Liver (tissue), 9 donors: ENCODE results near the gene CCDC92. TPM values are rescaled to one million over a fixed set of nuclear protein-coding genes. Genes with fewer than 3 reads are reported as not detected.

Experiments
- DNase-seq: peaks from one replicate; pipeline ENCODE4 v3.0.0-alpha.2; 2017; ENCODE audit warnings: low spot score
- H3K27ac ChIP-seq, 2 donors: one replicate each; pipeline ENCODE4 v1.7.0; 2013; ENCODE audit warnings: inconsistent platforms in 2 of 2, low read length in 2 of 2, control low read depth in 1 of 2, low read depth in 1 of 2, mild to moderate bottlenecking in 1 of 2
- H3K27me3 ChIP-seq, 4 donors: one replicate each; pipeline versions ENCODE4 v1.6.1 to v1.7.0; 2013; ENCODE audit warnings: low read length in 3 of 4, inconsistent platforms in 1 of 4, mild to moderate bottlenecking in 1 of 4, moderate library complexity in 1 of 4; ENCODE audit not compliant: control insufficient read depth in 4 of 4, insufficient read depth in 4 of 4
- H3K36me3 ChIP-seq, 4 donors: one replicate each; pipeline versions ENCODE4 v1.6.1 to v1.7.0; 2013; ENCODE audit warnings: low read length in 3 of 4, mild to moderate bottlenecking in 3 of 4, low read depth in 1 of 4, moderate library complexity in 1 of 4; ENCODE audit not compliant: control insufficient read depth in 4 of 4, insufficient read depth in 3 of 4
- H3K4me1 ChIP-seq, 4 donors: one replicate each; pipeline versions ENCODE4 v1.6.1 to v1.7.0; 2013; ENCODE audit warnings: low read length in 3 of 4, mild to moderate bottlenecking in 3 of 4, moderate library complexity in 1 of 4; ENCODE audit not compliant: control insufficient read depth in 4 of 4, insufficient read depth in 4 of 4
- H3K4me3 ChIP-seq, 3 donors: one replicate each; pipeline versions ENCODE4 v1.6.1 to v1.7.0; 2013; ENCODE audit warnings: low read length in 3 of 3, control low read depth in 1 of 3, low read depth in 1 of 3, mild to moderate bottlenecking in 1 of 3
- H3K9ac ChIP-seq, 2 donors: one replicate each; pipeline ENCODE4 v1.7.0; 2013; ENCODE audit warnings: low read length in 2 of 2, mild to moderate bottlenecking in 2 of 2, moderate library complexity in 2 of 2, control low read depth in 1 of 2, low read depth in 1 of 2
- H3K9me3 ChIP-seq, 4 donors: one replicate each; pipeline versions ENCODE4 v1.6.1 to v1.7.0; 2013; ENCODE audit warnings: low read length in 3 of 4; ENCODE audit not compliant: control insufficient read depth in 4 of 4
- CTCF ChIP-seq: fragments of 150-350 bp; IDR thresholded peaks from 2 replicates; pipeline ENCODE4 v1.5.1; 2017; ENCODE audit warnings: improper control_type of control experiment, low read depth, low read length; ENCODE audit not compliant: missing input control
- EGR1 ChIP-seq, 2 donors: IDR thresholded peaks; 2 replicates each; pipeline ENCODE4 v1.6.1; 2016 to 2018; ENCODE audit warnings: antibody characterized with exemption in 2 of 2, low read depth in 2 of 2
- FOXA1 ChIP-seq: IDR thresholded peaks from 2 replicates; pipeline ENCODE4 v1.6.1; 2016; ENCODE audit warnings: antibody characterized with exemption
- FOXA2 ChIP-seq: IDR thresholded peaks from 2 replicates; pipeline ENCODE4 v1.6.1; 2016; ENCODE audit warnings: antibody characterized with exemption
- GABPA ChIP-seq, 2 donors: IDR thresholded peaks in 1 of 2; conservative IDR thresholded peaks in 1 of 2; 2 replicates each; pipeline ENCODE4 v1.6.1; 2016; ENCODE audit warnings: antibody characterized with exemption in 2 of 2, mild to moderate bottlenecking in 1 of 2, moderate library complexity in 1 of 2
- HNF4A ChIP-seq, 2 donors: conservative IDR thresholded peaks; 2 replicates each; pipeline ENCODE4 v1.6.1; 2016; ENCODE audit warnings: antibody characterized with exemption in 2 of 2, mild to moderate bottlenecking in 2 of 2
- HNF4G ChIP-seq: IDR thresholded peaks from 2 replicates; pipeline ENCODE4 v1.6.1; 2016; ENCODE audit warnings: antibody characterized with exemption
- JUND ChIP-seq, 2 donors: IDR thresholded peaks; 2 replicates each; pipeline ENCODE4 v1.6.1; 2016; ENCODE audit warnings: antibody characterized with exemption in 2 of 2
- MAX ChIP-seq: IDR thresholded peaks from 2 replicates; pipeline ENCODE4 v1.6.1; 2016; ENCODE audit warnings: antibody characterized with exemption
- NR2F2 ChIP-seq: IDR thresholded peaks from 2 replicates; pipeline ENCODE4 v1.6.1; 2016; ENCODE audit warnings: antibody characterized with exemption
- RAD21 ChIP-seq, 2 donors: IDR thresholded peaks; 2 replicates each; pipeline ENCODE4 v1.6.1; 2016; ENCODE audit warnings: antibody characterized with exemption in 2 of 2, mild to moderate bottlenecking in 2 of 2
- RXRA ChIP-seq, 2 donors: IDR thresholded peaks; 2 replicates each; pipeline ENCODE4 v1.6.1; 2017 to 2018; ENCODE audit warnings: antibody characterized with exemption in 2 of 2, mild to moderate bottlenecking in 1 of 2
- SP1 ChIP-seq: IDR thresholded peaks from 2 replicates; pipeline ENCODE4 v1.6.1; 2018; ENCODE audit warnings: antibody characterized with exemption, mild to moderate bottlenecking
- TAF1 ChIP-seq: conservative IDR thresholded peaks from 2 replicates; pipeline ENCODE4 v1.6.1; 2016; ENCODE audit warnings: antibody characterized with exemption, mild to moderate bottlenecking
- YY1 ChIP-seq: IDR thresholded peaks from 2 replicates; pipeline ENCODE4 v1.6.1; 2016; ENCODE audit warnings: antibody characterized with exemption, mild to moderate bottlenecking
- WGBS: extraction: QIAGEN DNeasy Blood & Tissue Kit; methylation state at CpG from one replicate; pipeline ENCODE4 v1.1.7; 2013; 5-methylcytosine and 5-hydroxymethylcytosine counted together
- polyA plus RNA-seq, 2 donors: library from polyadenylated mRNA; stranded (reverse) in 1 of 2; unstranded in 1 of 2; fragments of 200-250 nt in 1 of 2; fragments of >200 nt in 1 of 2; fragmentation: Nextera tagmentation in 1 of 2; extraction: Ambion mirVana in 1 of 2; gene quantifications; one replicate each; pipeline versions ENCODE4 v1.2.1 to v1.2.3, GENCODE V29; 2013 to 2015
- total RNA-seq, 2 donors: library from RNA; depleted of rRNA; stranded (reverse); fragments of >200 nt; gene quantifications; one replicate each; pipeline ENCODE4 v1.2.3, GENCODE V29; 2014
- TF ChIP-seq, protein P1 (sequence below): IDR thresholded peaks from 2 replicates; pipeline ENCODE4 v1.6.1; 2016; ENCODE audit warnings: antibody characterized with exemption
- TF ChIP-seq, protein P2 (sequence below): IDR thresholded peaks from 2 replicates; pipeline ENCODE4 v1.6.1; 2016; ENCODE audit warnings: antibody characterized with exemption, mild to moderate bottlenecking
- TF ChIP-seq, protein P3 (sequence below): IDR thresholded peaks from 2 replicates; pipeline ENCODE4 v1.6.1; 2016; ENCODE audit warnings: antibody characterized with exemption
- donor health status: healthy.
- donor health status: healthy.
- donor health status: healthy.
- donor health status: healthy.
- donor health status: healthy.

The CCDC92 gene
- total and polyA plus RNA-seq, 4 donors, result 2.1 to 14.6 (median 9.3) TPM

DNA sequence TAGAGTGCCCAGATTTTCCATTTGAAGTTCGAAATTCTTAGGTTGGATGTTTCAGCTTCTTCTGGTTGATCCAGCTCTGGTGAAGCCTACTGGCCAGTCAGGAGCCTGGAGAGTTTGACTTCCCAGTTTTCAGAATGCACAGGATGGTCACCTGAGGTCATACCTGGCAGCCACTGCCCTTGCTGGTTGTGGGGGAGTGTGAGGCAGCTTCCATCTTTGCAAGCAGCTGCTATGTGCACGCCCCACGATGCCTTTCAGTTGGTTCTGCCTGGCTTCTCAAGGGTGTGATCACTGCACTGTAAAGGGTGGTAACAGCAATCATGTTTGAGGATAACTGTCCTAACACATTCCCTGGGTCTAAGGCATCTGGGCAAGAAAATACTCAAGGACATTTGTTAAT lies 15.4 kb downstream of the CCDC92 start:
- WGBS, result 93% methylated on average over 3 of the region's 3 CpGs
- Histone ChIP-seq H3K9me3 (no peaks in the 10 kb centered on the region), H3K27me3 (no peaks in the 10 kb centered on the region), H3K4me3 (no peak overlapping the region), H3K9ac (no peak overlapping the region), H3K27ac (no peak overlapping the region), H3K4me1 (no peaks in the 10 kb centered on the region), H3K36me3 (no peaks in the 10 kb centered on the region)
- TF ChIP-seq SP1, result no peak
- no peak for TF ChIP-seq FOXA2
- no peak for TF ChIP-seq RXRA (IDR thresholded peaks at IDR 0.05)
- no peak for TF ChIP-seq FOXA1
- TF ChIP-seq, protein P1, sequence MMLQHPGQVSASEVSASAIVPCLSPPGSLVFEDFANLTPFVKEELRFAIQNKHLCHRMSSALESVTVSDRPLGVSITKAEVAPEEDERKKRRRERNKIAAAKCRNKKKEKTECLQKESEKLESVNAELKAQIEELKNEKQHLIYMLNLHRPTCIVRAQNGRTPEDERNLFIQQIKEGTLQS, result no peak
- TF ChIP-seq YY1, result no peak
- no peak for TF ChIP-seq NR2F2
- no peak for TF ChIP-seq HNF4A (conservative IDR thresholded peaks at IDR 0.05)
- no peak for TF ChIP-seq RAD21 (IDR thresholded peaks at IDR 0.05)
- no peak for TF ChIP-seq CTCF
- DNase-seq, result no peak

DNA sequence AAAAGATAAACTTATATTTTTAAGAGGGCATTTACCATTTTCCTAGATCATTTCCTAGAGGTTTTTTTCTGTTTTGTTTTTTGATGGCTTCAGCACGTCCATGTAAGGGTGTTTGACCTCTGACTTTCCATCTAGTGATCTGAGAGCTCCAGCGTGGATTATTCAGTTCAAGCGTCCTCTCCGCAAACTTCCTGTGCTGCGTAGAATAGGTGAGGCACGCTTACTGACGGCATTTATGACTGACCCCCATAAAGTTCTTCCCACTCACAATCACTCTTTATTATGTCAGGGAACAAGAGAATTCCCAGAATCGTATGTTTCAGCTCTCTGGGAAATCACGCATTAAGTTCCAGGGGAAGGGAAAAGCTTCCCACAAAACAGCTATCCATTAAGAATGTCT lies 16.4 kb downstream of the CCDC92 start:
- no peak overlapping the region for H3K9ac ChIP-seq
- TF ChIP-seq YY1 (no peak), HNF4A (conservative IDR thresholded peaks at IDR 0.05) (no peak), GABPA (IDR thresholded peaks at IDR 0.05 in 1 of 2, conservative IDR thresholded peaks at IDR 0.05 in 1 of 2) (no peak), NR2F2 (no peak), MAX (no peak), HNF4G (no peak), SP1 (no peak), RAD21 (IDR thresholded peaks at IDR 0.05) (no peak), JUND (IDR thresholded peaks at IDR 0.05) (no peak), FOXA1 (no peak), CTCF (no peak), EGR1 (IDR thresholded peaks at IDR 0.05; ENCODE audit: low read depth in 2 of 2) (no peak), TAF1 (no peak), RXRA (IDR thresholded peaks at IDR 0.05) (no peak), FOXA2 (no peak)
- TF ChIP-seq, protein P1, result no peak
- TF ChIP-seq, protein P2, sequence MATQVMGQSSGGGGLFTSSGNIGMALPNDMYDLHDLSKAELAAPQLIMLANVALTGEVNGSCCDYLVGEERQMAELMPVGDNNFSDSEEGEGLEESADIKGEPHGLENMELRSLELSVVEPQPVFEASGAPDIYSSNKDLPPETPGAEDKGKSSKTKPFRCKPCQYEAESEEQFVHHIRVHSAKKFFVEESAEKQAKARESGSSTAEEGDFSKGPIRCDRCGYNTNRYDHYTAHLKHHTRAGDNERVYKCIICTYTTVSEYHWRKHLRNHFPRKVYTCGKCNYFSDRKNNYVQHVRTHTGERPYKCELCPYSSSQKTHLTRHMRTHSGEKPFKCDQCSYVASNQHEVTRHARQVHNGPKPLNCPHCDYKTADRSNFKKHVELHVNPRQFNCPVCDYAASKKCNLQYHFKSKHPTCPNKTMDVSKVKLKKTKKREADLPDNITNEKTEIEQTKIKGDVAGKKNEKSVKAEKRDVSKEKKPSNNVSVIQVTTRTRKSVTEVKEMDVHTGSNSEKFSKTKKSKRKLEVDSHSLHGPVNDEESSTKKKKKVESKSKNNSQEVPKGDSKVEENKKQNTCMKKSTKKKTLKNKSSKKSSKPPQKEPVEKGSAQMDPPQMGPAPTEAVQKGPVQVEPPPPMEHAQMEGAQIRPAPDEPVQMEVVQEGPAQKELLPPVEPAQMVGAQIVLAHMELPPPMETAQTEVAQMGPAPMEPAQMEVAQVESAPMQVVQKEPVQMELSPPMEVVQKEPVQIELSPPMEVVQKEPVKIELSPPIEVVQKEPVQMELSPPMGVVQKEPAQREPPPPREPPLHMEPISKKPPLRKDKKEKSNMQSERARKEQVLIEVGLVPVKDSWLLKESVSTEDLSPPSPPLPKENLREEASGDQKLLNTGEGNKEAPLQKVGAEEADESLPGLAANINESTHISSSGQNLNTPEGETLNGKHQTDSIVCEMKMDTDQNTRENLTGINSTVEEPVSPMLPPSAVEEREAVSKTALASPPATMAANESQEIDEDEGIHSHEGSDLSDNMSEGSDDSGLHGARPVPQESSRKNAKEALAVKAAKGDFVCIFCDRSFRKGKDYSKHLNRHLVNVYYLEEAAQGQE, result no peak
- TF ChIP-seq, protein P3, sequence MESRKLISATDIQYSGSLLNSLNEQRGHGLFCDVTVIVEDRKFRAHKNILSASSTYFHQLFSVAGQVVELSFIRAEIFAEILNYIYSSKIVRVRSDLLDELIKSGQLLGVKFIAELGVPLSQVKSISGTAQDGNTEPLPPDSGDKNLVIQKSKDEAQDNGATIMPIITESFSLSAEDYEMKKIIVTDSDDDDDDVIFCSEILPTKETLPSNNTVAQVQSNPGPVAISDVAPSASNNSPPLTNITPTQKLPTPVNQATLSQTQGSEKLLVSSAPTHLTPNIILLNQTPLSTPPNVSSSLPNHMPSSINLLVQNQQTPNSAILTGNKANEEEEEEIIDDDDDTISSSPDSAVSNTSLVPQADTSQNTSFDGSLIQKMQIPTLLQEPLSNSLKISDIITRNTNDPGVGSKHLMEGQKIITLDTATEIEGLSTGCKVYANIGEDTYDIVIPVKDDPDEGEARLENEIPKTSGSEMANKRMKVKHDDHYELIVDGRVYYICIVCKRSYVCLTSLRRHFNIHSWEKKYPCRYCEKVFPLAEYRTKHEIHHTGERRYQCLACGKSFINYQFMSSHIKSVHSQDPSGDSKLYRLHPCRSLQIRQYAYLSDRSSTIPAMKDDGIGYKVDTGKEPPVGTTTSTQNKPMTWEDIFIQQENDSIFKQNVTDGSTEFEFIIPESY, result no peak
- no peak overlapping the region for H3K4me3 ChIP-seq
- 89% methylated on average over 9 of the region's 9 CpGs for WGBS
- H3K4me1 ChIP-seq, result no peaks in the 10 kb centered on the region
- no peaks in the 10 kb centered on the region for H3K27me3 ChIP-seq
- H3K36me3 ChIP-seq, result no peaks in the 10 kb centered on the region
- no peaks in the 10 kb centered on the region for H3K9me3 ChIP-seq
- no peak for DNase-seq
- no peak overlapping the region for H3K27ac ChIP-seq
